Suprapubic skin (tissue), 3 donors: ENCODE results near the gene GTF3C5.

Experiments
- POLR2A ChIP-seq, 2 donors: fragments of 450-650 bp; IDR thresholded peaks; one replicate each; pipeline ENCODE4 v1.6.1; 2017; ENCODE audit warnings: antibody characterized with exemption in 2 of 2, mild to moderate bottlenecking in 2 of 2, moderate library complexity in 2 of 2
- TF ChIP-seq, protein P1 (sequence below), 2 donors: fragments of 200-600 bp in 1 of 2; fragments of 450-650 bp in 1 of 2; sonication (generic) in 1 of 2; IDR thresholded peaks; one replicate each; pipeline ENCODE4 v1.5.1; 2016 to 2019; ENCODE audit warnings: antibody characterized with exemption in 2 of 2, mild to moderate bottlenecking in 1 of 2, moderate library complexity in 1 of 2

DNA sequence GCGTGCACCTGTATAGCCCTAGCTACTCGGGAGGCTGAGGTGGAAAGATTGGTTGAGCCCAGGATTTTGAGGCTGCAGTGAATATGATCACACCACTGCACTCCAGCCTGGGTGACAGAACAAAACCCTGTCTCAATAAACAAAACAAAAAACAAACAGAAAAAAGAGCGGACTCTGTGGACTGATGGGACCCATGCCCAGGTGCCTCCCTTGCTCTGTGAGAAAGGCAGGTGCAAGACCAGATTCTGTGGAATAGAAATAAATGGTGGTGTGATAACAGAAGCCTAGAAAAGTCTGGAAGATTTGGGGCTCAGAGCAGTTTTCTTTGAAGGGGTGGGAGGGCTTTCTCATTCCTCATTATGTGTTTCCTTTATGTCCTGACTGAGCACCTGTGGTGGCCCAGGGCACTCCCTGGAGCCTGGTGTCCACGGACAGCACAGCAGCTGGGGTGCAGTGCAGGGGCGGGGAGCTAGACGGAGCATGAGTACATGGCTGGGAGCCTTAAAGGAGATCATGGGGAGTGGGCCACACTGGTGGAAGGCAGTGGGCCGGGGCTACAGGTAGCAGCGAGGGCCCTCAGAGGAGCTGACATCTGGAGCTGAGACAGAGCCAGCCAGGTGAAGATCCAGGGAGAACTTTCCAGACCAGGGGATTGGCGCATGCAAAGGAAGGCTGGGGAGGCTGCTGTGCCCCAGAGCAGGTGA, 15.6 kb downstream of the GTF3C5 start:
- no peak for TF ChIP-seq POLR2A (IDR thresholded peaks at IDR 0.05)
- TF ChIP-seq, protein P1, sequence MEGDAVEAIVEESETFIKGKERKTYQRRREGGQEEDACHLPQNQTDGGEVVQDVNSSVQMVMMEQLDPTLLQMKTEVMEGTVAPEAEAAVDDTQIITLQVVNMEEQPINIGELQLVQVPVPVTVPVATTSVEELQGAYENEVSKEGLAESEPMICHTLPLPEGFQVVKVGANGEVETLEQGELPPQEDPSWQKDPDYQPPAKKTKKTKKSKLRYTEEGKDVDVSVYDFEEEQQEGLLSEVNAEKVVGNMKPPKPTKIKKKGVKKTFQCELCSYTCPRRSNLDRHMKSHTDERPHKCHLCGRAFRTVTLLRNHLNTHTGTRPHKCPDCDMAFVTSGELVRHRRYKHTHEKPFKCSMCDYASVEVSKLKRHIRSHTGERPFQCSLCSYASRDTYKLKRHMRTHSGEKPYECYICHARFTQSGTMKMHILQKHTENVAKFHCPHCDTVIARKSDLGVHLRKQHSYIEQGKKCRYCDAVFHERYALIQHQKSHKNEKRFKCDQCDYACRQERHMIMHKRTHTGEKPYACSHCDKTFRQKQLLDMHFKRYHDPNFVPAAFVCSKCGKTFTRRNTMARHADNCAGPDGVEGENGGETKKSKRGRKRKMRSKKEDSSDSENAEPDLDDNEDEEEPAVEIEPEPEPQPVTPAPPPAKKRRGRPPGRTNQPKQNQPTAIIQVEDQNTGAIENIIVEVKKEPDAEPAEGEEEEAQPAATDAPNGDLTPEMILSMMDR (IDR thresholded peaks at IDR 0.05): no peak
